Dedifferentiated amniotic fluid mesenchymal stem cell (primary cell): ENCODE results near the gene HIVEP3.

ENCODE experiments used
- DNase-seq: peaks from one replicate; pipeline ENCODE4 v3.0.0-alpha.2; 2016; ENCODE audit errors: extremely low spot score

Gene HIVEP3

GRCh38 chr1:41468122-41468762 lies 450.5 kb downstream of the HIVEP3 start:
- DNase-seq, result no peak

GRCh38 chr1:41467673-41468072 lies 451.0 kb downstream of the HIVEP3 start:
- DNase-seq, result no peak

GRCh38 chr1:41466146-41466545 lies 452.6 kb downstream of the HIVEP3 start:
- no peak for DNase-seq

- no peak for DNase-seq
Observed at GRCh38 chr1:41465741-41466140, 453.0 kb downstream of the HIVEP3 start.

GRCh38 chr1:41464885-41465284 lies 453.8 kb downstream of the HIVEP3 start:
- no peak for DNase-seq

GRCh38 chr1:41463516-41463915 lies 455.2 kb downstream of the HIVEP3 start:
- no peak for DNase-seq

- no peak for DNase-seq
Observed at GRCh38 chr1:41462680-41463004, 456.1 kb downstream of the HIVEP3 start.

GRCh38 chr1:41461790-41462679 lies 456.7 kb downstream of the HIVEP3 start:
- DNase-seq, result no peak

GRCh38 chr1:41456847-41457540 lies 461.7 kb downstream of the HIVEP3 start:
- no peak for DNase-seq
